Smooth muscle cell (in vitro differentiated cells): Measurements from ENCODE around the gene OGFOD2. TPM values are rescaled to one million over a fixed set of nuclear protein-coding genes. Genes with fewer than 3 reads are reported as not detected.

Experiments used
- DNase-seq: peaks from one replicate; lab custom pipeline; 2025; ENCODE audit not compliant: unreplicated experiment; lab: John Stamatoyannopoulos, UW
- H2AFZ ChIP-seq: fragments of 200-600 bp; sonication (generic); 2 replicates; pipeline ENCODE4 v1.6.0; 2016; ENCODE audit warnings: antibody characterized with exemption, low read depth, mild to moderate bottlenecking
- H3F3A ChIP-seq: fragments of 200-600 bp; sonication (generic); 2 replicates; pipeline ENCODE4 v1.6.0; 2017; ENCODE audit warnings: antibody characterized with exemption, low read depth
- H3K27ac ChIP-seq: fragments of 200-600 bp; sonication (generic); 2 replicates; pipeline ENCODE4 v1.5.1; 2016; ENCODE audit warnings: low read depth, mild to moderate bottlenecking
- H3K27me3 ChIP-seq: fragments of 200-600 bp; sonication (generic); 2 replicates; pipeline ENCODE4 v1.6.1; 2016; ENCODE audit warnings: low read depth, mild to moderate bottlenecking
- H3K36me3 ChIP-seq: fragments of 200-600 bp; sonication (generic); 2 replicates; pipeline ENCODE4 v1.5.1; 2016; ENCODE audit warnings: low read depth
- H3K4me1 ChIP-seq: fragments of 200-600 bp; sonication (generic); 2 replicates; pipeline ENCODE4 v1.5.1; 2016; ENCODE audit warnings: low read depth
- H3K4me2 ChIP-seq: fragments of 200-600 bp; sonication (generic); 2 replicates; pipeline ENCODE4 v1.6.0; 2016; ENCODE audit warnings: mild to moderate bottlenecking
- H3K4me3 ChIP-seq: fragments of 200-600 bp; sonication (generic); 2 replicates; pipeline ENCODE4 v1.5.1; 2016; ENCODE audit warnings: mild to moderate bottlenecking
- H3K79me2 ChIP-seq: fragments of 200-600 bp; sonication (generic); 2 replicates; pipeline ENCODE4 v1.6.0; 2016; ENCODE audit warnings: low read depth, mild to moderate bottlenecking
- H3K9ac ChIP-seq: fragments of 200-600 bp; sonication (generic); 2 replicates; pipeline ENCODE4 v1.6.0; 2016; ENCODE audit warnings: low read depth
- H3K9me3 ChIP-seq: fragments of 200-600 bp; sonication (generic); replicated peaks from 2 replicates; pipeline ENCODE4 v1.5.1; 2016; ENCODE audit warnings: low read depth
- H4K20me1 ChIP-seq: fragments of 200-600 bp; sonication (generic); 2 replicates; pipeline ENCODE4 v1.6.0; 2016; ENCODE audit warnings: low read depth
- WGBS: methylation state at CpG from one replicate; pipeline ENCODE4 v1.1.7; 2016; ENCODE audit warnings: low lambda C conversion rate; 5-methylcytosine and 5-hydroxymethylcytosine counted together
- polyA plus RNA-seq: library from polyadenylated mRNA; unstranded; fragments of >200 nt; fragmentation: Nextera tagmentation; extraction: Ambion mirVana; gene quantifications from 2 replicates; pipeline ENCODE4 v1.2.1, GENCODE V29; 2016
- total RNA-seq: library from RNA; depleted of rRNA; stranded (reverse); fragments of >200 nt; gene quantifications from 2 replicates; pipeline ENCODE4 v1.2.3, GENCODE V29; 2014
- TF ChIP-seq, protein P1 (sequence below): fragments of 200-600 bp; sonication (generic); IDR thresholded peaks from 2 replicates; pipeline ENCODE4 v1.5.1; 2017; ENCODE audit warnings: borderline replicate concordance, mild to moderate bottlenecking, antibody characterized with exemption; ENCODE audit not compliant: insufficient read depth, poor library complexity, severe bottlenecking

OGFOD2 gene
- total and polyA plus RNA-seq, 2 experiments from 2014 or later: 9.7 to 15.8 TPM

- Histone ChIP-seq H3K36me3 (no peaks in the 10 kb centered on the region), H3K4me1 (peaks cover 3% of the 10 kb centered on the region), H3K4me3 (no peak overlapping the region), H3K27me3 (no peaks in the 10 kb centered on the region), H3F3A (no peaks in the 10 kb centered on the region), H3K79me2 (peaks cover 7% of the 10 kb centered on the region), H3K9ac (no peak overlapping the region), H3K9me3 (no peaks in the 10 kb centered on the region), H2AFZ (no peak overlapping the region), H4K20me1 (no peaks in the 10 kb centered on the region), H3K27ac (no peak overlapping the region), H3K4me2 (no peak overlapping the region)
- DNase-seq: no peak
- TF ChIP-seq, protein P1, sequence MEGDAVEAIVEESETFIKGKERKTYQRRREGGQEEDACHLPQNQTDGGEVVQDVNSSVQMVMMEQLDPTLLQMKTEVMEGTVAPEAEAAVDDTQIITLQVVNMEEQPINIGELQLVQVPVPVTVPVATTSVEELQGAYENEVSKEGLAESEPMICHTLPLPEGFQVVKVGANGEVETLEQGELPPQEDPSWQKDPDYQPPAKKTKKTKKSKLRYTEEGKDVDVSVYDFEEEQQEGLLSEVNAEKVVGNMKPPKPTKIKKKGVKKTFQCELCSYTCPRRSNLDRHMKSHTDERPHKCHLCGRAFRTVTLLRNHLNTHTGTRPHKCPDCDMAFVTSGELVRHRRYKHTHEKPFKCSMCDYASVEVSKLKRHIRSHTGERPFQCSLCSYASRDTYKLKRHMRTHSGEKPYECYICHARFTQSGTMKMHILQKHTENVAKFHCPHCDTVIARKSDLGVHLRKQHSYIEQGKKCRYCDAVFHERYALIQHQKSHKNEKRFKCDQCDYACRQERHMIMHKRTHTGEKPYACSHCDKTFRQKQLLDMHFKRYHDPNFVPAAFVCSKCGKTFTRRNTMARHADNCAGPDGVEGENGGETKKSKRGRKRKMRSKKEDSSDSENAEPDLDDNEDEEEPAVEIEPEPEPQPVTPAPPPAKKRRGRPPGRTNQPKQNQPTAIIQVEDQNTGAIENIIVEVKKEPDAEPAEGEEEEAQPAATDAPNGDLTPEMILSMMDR: no peak
- 97% methylated on average over 39 of the region's 39 CpGs for WGBS
Measured at GRCh38 chr12:122987086-122987951, 12.3 kb downstream of the OGFOD2 start.

DNA sequence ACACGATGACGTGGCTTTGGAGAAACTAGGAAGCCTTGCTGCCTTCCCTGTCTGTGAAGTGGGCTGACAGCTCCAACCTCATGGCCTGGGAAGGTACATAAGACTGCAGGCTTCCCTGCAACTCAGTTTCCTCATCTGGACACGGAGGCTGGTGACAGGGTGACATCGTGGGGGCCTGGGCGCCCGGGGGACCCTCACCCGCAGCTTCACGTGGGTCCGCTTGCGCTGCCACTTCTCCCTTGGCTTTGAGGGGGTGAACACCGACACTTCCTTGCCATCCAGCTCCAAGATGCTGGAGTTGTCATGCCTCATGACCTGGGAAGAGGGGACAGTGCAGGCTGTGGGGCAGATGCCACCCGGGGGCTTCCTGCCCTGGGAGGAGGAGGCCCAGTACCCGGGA is 13.0 kb downstream of the OGFOD2 start:
- Histone ChIP-seq H3K27me3 (no peaks in the 10 kb centered on the region), H3K36me3 (no peaks in the 10 kb centered on the region), H3K4me2 (no peak overlapping the region), H4K20me1 (no peaks in the 10 kb centered on the region), H3K79me2 (no peaks in the 10 kb centered on the region), H3K4me3 (no peak overlapping the region), H3F3A (no peaks in the 10 kb centered on the region), H3K9me3 (no peaks in the 10 kb centered on the region), H3K27ac (no peak overlapping the region), H2AFZ (no peak overlapping the region), H3K9ac (no peak overlapping the region), H3K4me1 (no peaks in the 10 kb centered on the region)
- DNase-seq: no peak
- WGBS: 98% methylated on average over 13 of the region's 13 CpGs
- TF ChIP-seq, protein P1: no peak

DNA sequence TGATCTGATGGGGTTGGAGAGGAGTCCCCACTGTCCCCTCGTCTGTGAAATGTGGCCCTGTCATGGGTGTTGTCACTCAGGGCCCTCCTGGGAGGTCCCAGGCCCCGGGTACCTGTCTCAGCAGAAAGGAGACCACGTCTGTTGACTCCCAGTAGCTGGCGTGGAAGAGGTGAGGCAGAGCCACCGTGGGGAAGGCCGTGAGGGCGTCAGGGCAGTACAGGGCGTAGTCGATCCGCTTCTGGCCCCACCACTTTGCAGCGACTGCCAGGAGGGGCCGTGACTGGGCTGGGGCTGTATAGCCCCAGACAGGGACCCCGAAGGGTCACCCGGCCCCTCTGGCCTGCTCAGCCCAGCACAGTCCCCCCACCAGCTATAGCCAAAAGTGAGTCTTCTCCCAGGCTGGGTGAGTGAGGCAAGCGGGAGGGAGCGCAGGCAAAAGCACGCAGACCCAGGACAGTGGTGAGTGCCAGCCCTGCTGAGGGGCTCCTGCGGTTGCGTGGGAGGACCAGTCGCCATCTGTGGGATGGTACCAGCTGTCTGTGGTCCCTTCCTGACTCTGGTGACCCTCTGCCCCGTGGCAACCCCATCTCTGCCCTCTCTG is 13.7 kb downstream of the OGFOD2 start:
- TF ChIP-seq, protein P1: no peak
- Histone ChIP-seq H3K4me2 (no peak overlapping the region), H3K79me2 (no peaks in the 10 kb centered on the region), H2AFZ (no peak overlapping the region), H4K20me1 (no peaks in the 10 kb centered on the region), H3F3A (no peaks in the 10 kb centered on the region), H3K27me3 (no peaks in the 10 kb centered on the region), H3K9me3 (no peaks in the 10 kb centered on the region), H3K4me1 (no peaks in the 10 kb centered on the region), H3K9ac (no peak overlapping the region), H3K36me3 (no peaks in the 10 kb centered on the region), H3K4me3 (no peak overlapping the region), H3K27ac (no peak overlapping the region)
- WGBS: 96% methylated on average over 21 of the region's 21 CpGs
- no peak for DNase-seq
